DMS114 treated with DMSO at 0.1 percent for 48 hours (cell line): Measurements from ENCODE around the gene RABGAP1L.
"Not testable (repeated sequence)": the region's sequence is repeated elsewhere in the genome, so short reads cannot be mapped to it uniquely, and the experiment has no call there.

Experiments
- DNase-seq: peaks from one replicate; lab custom pipeline; 2025; ENCODE audit not compliant: unreplicated experiment; lab: John Stamatoyannopoulos, UW

Gene RABGAP1L

GRCh38 chr1:174153085-174153824 lies 6.1 kb upstream of the RABGAP1L start:
- DNase-seq, result no peak

DNA sequence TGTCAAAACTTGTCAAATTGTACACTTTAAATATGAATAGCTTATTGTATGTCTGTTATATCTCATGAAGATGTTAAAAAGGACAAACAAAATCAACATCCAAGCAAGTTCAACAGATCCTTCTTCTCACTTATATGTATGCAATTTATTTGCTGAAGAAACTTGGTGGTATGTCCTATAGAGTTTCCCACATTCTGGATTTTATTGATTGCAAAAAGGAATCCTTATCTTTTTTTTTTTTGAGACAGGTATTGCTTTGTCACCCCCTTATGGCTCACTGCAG lies 5.6 kb upstream of the RABGAP1L start:
- no peak for DNase-seq

- no peak for DNase-seq
Measured at GRCh38 chr1:174156437-174156836, 2.9 kb upstream of the RABGAP1L start.

- DNase-seq, result no peak
Measured at GRCh38 chr1:174157157-174157806, 2.0 kb upstream of the RABGAP1L start.

DNA sequence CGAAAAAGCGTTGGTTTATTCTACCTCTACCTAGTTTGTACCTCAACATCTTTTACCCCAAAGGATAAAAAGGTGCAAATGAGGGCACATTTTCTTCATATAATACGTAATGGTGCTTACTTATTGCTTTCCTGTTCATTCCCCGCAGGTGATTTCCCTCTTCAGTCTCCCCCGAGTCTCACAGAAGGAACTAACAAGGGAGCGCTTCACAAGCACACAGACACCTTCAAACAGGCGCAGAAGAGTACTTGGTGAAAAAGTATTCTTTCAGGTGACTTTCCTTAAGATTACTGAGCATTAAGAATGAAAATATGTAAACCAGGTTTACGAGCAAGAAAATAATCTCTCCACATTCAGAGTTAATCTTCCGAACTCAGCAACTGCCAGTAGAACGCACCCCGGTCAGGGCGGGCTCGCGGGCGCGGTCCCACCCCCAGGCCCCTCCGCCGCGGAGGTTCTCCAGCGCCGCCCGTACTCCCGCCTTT lies 511 bp upstream of the RABGAP1L start:
- DNase-seq, result no peak

- DNase-seq, result no peak
Measured at GRCh38 chr1:174160109-174160473, 771 bp downstream of the RABGAP1L start.

GRCh38 chr1:174160603-174161002 lies 1.3 kb downstream of the RABGAP1L start:
- no peak for DNase-seq

DNA sequence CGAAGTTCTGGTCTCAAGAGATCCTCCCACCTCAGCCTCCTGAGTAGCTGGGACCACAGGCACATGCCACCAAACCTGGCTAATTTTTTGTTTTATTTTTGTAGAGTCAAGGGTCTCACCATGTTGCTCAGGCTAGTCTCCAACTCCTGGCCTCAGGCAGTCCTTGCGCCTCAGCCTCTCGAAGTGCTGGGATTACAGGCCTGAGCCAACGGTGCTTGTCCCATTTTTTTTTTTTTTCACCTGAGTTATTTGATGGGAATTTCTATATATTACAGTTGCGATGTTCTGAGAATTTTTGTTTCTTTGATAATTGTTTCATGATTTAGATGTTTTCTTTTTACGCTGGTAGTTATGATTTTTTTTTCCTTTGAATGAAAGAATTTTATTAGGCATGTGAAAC lies 2.5 kb downstream of the RABGAP1L start:
- no peak for DNase-seq

GRCh38 chr1:174164826-174165225 lies 5.5 kb downstream of the RABGAP1L start:
- DNase-seq, result no peak

GRCh38 chr1:174165471-174166137 lies 6.3 kb downstream of the RABGAP1L start:
- DNase-seq, result no peak

DNA sequence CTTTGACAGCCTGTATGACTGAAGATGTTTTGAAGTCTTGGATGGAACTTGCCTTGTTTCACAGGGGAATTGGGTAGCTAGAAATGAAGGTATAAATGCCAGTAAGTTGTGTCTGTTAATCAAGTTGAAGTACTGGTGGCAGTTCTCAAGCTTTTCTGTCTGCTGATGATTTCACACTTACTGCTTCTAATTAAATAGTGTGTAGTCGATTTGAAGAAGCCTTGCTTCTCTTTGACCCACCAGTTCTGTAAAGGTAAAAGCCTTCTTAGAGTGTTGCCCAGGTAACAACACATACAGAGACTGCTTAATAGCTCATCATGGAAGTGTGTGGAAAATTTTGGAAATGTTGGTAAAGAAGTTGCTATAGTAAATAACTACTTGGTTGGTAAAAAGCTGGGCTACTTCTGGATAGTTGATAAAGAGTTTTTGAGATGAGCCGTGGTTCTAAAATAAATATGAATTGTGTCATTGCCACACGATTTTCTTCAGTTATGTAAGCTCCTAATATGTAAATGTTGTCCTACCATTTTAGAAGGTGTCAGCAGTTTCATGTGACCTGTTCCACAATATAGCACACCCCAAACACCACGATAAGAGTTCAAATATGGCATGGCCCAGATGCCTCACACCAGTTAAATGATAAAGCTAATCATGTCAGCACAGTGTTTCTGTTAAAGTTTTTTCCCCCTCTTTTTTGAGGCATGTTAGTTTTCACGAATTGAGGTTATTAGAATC lies 7.4 kb downstream of the RABGAP1L start:
- DNase-seq, result no peak

GRCh38 chr1:174167265-174167803 lies 8.0 kb downstream of the RABGAP1L start:
- DNase-seq, result no peak

DNA sequence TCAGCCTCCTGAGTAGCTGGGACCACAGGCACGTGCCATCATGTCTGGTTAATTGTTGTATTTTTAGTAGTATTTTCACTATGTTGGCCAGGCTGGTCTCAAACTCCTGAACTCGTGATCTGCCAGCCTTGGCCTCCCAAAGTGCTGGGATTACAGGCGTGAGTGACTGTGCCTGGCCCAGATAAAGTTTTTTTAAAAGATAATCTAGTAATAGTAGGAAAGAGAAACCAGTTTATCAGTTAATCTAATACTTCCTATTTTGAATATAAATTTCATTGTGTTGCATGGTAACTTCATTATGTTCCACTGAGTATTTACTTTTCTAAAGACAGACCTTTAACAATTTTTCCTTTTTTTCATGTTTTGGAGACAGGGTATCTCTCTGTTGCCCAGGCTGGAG lies 10.0 kb downstream of the RABGAP1L start:
- no peak for DNase-seq

DNA sequence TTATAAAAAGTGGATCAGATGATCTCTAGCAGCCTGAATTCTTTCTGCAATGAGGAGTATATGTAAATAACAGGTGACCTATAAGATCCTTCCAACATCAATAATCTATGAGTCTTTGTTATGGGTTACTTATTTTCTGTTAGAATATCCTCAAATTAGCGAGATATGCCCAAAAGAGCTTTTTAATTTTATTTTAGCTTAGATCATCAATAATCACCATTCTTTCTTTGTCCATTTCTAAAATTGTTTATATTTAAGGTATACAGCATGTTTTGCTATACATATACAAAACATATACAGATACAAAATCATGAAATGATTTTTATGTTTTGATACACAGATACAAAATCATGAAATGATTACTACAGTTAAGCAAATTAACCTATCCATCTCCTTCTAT lies 11.8 kb downstream of the RABGAP1L start:
- DNase-seq, result no peak

- no peak for DNase-seq
Measured at GRCh38 chr1:174174461-174175329, 15.4 kb downstream of the RABGAP1L start.

DNA sequence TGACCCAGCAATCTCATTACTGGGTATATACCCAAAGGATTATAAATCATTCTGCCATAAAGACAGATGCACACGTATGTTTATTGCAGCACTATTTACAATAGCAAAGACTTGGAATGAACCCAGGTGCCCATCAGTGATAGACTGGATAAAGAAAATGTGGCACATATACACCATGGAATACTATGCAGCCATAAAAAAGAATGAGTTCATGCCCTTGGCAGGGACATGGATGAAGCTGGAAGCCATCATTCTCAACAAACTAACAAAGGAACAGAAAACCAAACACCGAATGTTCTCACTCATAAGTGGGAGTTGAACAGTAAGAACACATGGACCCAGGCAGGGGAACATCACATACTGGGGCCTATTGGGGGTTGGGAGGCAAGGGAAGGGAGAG lies 19.1 kb downstream of the RABGAP1L start:
- not testable (repeated sequence) for DNase-seq

- no peak for DNase-seq
Measured at GRCh38 chr1:174189428-174190062, 30.2 kb downstream of the RABGAP1L start.

DNA sequence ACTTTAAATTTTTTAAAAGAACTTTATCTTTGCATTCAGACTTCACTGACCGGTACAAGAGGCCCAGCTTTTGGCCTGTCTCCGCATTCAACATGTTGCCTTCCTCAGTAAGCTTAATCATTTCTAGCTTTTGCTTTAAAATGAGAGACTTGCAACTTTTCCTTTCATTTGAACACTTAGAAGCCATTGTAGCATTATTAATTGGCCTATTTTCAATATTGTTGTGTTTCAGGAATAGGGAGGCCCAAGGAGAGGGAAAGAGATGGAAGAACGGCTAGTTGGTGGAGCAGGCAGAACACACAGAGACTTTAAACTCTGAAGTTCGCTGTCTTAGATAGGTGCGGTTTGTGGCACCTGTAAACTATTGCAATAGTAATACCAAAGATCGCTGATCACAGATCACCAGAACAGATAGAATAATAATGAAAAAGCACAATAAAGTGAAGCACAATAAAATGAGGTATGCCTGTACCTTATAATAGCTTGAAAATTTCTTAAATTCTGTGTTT lies 31.4 kb downstream of the RABGAP1L start:
- DNase-seq, result no peak

DNA sequence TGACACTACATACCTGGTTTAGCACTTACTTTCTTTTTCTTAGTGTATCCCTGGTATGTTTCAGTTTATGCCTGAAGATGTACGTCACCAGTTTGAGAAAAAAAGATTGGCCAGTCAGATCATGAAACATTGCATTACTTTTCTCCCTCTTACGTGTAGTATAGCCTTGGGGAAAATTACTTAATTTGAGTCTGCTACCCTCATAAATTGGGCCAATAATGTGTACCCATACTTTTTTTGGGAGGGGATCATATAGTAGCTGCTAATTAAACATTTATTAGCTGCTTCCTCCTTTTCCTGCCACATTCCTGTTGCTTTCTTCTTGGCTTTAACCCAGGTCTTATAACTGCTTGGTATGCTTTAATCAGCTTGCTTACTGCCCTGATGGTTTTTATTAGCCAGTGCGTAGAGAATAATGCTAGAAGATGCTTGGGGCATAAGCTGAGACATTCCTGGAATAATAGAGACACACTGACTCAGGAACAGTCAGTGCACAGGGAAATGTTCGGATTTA lies 32.1 kb downstream of the RABGAP1L start:
- no peak for DNase-seq

GRCh38 chr1:174194461-174194860 lies 35.1 kb downstream of the RABGAP1L start:
- no peak for DNase-seq
